NB4 (cell line): Measurements from ENCODE around the gene FBXO4.

Experiments used
- CTCF ChIP-seq: IDR thresholded peaks from one replicate; pipeline ENCODE4 v1.5.1; 2012; ENCODE audit warnings: low read depth, low read length
- MAX ChIP-seq: IDR thresholded peaks from 2 replicates; pipeline ENCODE4 v1.6.1; 2011; ENCODE audit warnings: low read depth, low read length

- peak; percentile 95 for TF ChIP-seq MAX
- no peak for TF ChIP-seq CTCF
Observed at GRCh38 chr5:41903892-41904799, 20.9 kb upstream of the FBXO4 start, which contains the start of gene RIMOC1.
